Activated T-helper 9 cell treated with anti-CD3 and anti-CD28 coated beads, Interleukin-2, amount 50 U/mL, for 16 hours (primary cell): ENCODE measurements around the gene KIF13A.
"Not testable (repeated sequence)": the region's sequence is repeated elsewhere in the genome, so short reads cannot be mapped to it uniquely, and the experiment has no call there.

Experiments
- DNase-seq: peaks from one replicate; pipeline ENCODE4 v3.0.0-alpha.2; 2020; ENCODE audit warnings: low read depth

KIF13A gene

GRCh38 chr6:17870300-17871188, 116.9 kb downstream of the KIF13A start:
- no peak for DNase-seq

GRCh38 chr6:17869753-17870050, 117.7 kb downstream of the KIF13A start:
- no peak for DNase-seq

DNA sequence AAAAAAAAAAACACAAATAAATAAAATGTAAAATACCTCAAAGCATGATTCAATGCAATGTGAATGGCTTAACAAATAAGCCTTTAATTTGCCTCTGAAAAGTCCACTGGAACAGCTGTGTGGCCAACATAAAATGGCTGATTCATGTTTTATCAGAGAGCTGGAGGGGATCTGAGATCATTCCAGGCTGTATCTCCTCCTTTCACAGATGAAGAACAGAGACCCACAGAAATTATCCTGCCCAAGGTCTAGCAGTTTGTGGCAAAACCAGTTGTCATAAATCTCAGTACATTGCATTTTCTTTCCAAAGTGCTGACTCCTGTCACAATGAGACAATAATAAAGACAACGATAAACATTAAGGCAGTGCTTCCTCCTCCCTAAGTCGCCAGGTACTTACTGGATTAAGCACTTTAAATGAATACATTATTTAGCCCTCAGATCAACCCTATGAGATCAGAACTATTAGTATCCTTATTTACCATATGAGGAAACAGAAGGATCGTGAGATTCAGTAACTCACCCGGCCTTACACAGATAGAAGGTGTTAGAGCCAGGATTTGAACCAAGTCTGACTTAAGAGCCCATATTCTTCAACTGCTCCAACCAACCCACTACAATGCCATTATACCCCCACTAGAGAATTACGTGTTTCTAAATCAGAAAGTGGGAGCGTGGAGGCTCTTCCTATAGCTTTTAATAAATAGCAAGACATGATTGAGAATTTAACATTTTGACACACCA, 118.3 kb downstream of the KIF13A start:
- DNase-seq, result no peak

DNA sequence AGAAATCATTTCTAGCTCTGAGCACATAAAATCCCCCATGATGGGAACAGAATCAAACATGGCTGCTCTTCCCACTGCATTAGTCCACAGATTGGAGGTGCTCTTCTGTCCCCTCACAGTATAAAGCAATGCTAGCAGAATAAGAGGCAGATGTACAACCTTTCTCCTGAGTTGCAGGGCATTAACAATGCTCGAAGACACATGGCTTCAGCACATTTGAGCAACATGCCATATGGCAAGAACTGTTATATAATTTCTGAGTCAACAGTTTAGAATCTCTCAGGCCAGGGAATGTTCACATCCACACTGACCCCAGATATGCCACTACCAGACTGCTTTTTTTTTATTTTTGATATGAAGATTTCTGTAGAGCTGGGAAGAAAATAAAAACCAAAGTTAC, 119.6 kb downstream of the KIF13A start:
- DNase-seq, result no peak

GRCh38 chr6:17866876-17867444, 120.5 kb downstream of the KIF13A start:
- no peak for DNase-seq

GRCh38 chr6:17865798-17866725, 121.4 kb downstream of the KIF13A start:
- DNase-seq, result no peak

DNA sequence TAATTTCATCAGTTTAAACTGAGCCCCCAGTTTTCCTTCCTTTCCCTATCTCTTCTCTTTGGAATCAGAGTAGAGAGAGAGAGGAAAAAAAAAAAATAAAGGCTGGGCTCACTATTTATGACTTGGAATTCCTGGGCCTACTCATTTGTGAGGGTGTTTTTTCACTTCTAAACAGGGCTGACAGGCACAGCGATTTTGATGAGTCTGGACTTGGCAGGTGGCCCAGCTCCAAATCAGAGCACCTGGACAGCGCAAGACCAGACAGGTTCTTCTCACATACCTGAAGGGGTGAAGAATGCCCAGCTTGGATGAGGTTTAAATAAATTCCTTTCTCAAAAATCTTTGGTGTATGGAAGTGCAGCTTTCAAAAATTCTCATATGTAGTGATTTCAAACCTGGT, 122.2 kb downstream of the KIF13A start:
- no peak for DNase-seq

DNA sequence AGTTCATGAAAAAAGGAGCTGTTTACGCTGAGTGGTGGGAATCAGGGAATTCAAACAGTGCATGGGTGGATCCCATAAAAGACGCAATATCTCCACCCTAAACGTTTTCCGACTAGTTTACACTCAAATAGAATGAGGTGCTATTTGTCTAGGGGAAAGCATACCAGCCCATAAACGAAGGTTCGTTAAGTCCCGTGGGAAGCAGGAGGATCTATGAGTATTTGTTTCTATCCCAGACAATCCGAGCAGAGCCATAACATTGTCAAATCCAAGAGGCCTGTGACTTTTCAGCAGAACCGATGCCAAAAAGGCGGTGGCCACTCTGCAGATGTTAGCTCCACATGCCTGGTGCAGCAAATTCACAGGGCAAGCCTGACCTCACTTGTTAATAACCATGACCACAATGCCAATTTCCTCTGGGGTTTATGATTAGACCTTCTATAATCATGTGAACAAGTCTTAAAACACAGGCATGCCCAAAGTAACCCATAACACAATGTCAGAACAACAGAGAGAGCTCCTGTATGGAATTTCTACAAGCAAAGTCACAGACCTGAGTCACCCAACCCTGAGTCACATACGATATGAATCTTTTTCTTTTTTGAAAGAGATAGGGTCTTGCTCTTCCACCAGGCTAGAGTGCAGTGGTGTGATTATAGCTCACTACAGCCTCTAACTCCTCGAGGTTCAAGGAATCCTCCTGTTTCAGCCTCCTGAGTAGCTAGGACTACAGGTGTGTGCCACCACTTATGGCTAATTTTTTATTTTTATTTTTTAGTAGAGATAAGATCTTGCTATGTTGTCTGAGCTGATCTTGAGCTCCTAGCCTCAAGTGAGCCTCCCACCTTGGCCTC, 123.3 kb downstream of the KIF13A start:
- no peak for DNase-seq

GRCh38 chr6:17861361-17861760, 126.1 kb downstream of the KIF13A start:
- no peak for DNase-seq

- DNase-seq, result no peak
These were observed 127.6 kb downstream of the KIF13A start for GRCh38 chr6:17859846-17860245.

- DNase-seq, result no peak
These were observed 128.9 kb downstream of the KIF13A start for GRCh38 chr6:17858584-17858983.

GRCh38 chr6:17857188-17857587, 130.2 kb downstream of the KIF13A start:
- DNase-seq, result not testable (repeated sequence)

DNA sequence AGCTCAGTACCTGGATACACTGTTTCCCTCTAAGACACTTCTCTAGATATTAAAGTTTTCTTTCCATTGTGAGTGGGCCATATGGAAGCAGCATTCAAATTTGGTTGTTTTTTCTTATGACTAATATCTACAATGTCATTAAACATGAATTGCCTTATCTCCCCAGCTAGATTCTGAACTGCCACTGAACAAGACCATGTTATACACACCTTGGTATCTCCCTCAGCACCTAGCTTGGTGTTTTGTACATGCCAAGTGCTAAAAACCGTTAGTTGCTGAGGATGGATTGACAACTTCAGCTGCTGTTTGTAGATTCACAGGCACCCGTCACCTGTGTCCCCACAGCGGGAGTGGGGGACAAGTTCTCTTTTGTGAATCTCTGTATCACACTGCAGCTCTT, 131.1 kb downstream of the KIF13A start:
- DNase-seq, result no peak

- no peak for DNase-seq
These were observed 132.1 kb downstream of the KIF13A start for GRCh38 chr6:17855381-17855780.

GRCh38 chr6:17853533-17853932, 133.9 kb downstream of the KIF13A start:
- no peak for DNase-seq

- no peak for DNase-seq
These were observed 135.7 kb downstream of the KIF13A start for GRCh38 chr6:17851720-17852161.

GRCh38 chr6:17851001-17851719, 136.3 kb downstream of the KIF13A start:
- DNase-seq, result no peak

GRCh38 chr6:17850281-17850680, 137.2 kb downstream of the KIF13A start:
- no peak for DNase-seq

GRCh38 chr6:17847203-17847760, 140.2 kb downstream of the KIF13A start:
- no peak for DNase-seq

DNA sequence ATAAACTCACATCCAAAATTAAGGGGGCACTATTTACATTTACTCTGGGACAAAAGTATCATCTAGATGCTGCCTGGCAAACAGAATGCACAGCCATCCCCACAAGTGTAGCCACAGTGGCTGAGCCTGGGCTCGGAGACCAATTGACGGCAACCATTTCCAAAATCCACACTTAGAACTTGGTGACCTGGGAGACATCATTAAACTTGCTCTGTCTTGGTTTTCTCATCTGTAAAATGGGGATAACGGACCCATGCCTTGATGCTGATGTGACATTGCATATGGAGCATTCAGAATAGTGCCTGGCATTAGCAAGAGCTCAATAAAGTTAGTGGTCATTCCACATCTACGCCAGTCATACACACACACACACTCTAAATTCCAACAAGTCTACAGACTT, 140.7 kb downstream of the KIF13A start:
- DNase-seq, result no peak
